AG04450 (cell line): ENCODE data around the gene PDE6G. TPM values are rescaled to one million over a fixed set of nuclear protein-coding genes. Genes with fewer than 3 reads are reported as not detected.

ENCODE experiments used
- CTCF ChIA-PET: fragments of 300-600, 350-600 bp; formaldehyde crosslinking; extraction: SDS; loops from one replicate; lab custom pipeline; 2022; ENCODE audit warnings: antibody characterized with exemption, inconsistent platforms; lab: Charles Lee
- POLR2A ChIA-PET: fragments of 350-600 bp; formaldehyde crosslinking; extraction: SDS; loops from one replicate; lab custom pipeline; 2021; ENCODE audit warnings: antibody characterized with exemption, inconsistent platforms; lab: Yijun Ruan, JAX
- DNase-seq: peaks from one replicate; pipeline ENCODE4 v3.0.0-alpha.2; 2011; ENCODE audit warnings: low read depth, low spot score
- H3K27ac ChIP-seq: one replicate; pipeline ENCODE4 v1.5.1; 2012; ENCODE audit warnings: low read depth, low read length, control low read depth
- H3K27me3 ChIP-seq: one replicate; pipeline ENCODE4 v1.6.0; 2012; ENCODE audit warnings: low read length; ENCODE audit not compliant: control insufficient read depth, insufficient read depth
- H3K4me3 ChIP-seq: 2 replicates; pipeline ENCODE4 v1.5.1; 2011; ENCODE audit warnings: mild to moderate bottlenecking, low read depth, low read length, control low read depth
- H3K9me3 ChIP-seq: 2 replicates; pipeline ENCODE4 v1.5.1; 2012; ENCODE audit warnings: low read length; ENCODE audit not compliant: control insufficient read depth, insufficient read depth
- CTCF ChIP-seq: IDR thresholded peaks from 2 replicates; pipeline ENCODE4 v1.5.1; 2011; ENCODE audit warnings: low read depth, low read length, control low read depth, inconsistent platforms
- polyA plus RNA-seq: library from polyadenylated mRNA; depleted of rRNA; stranded (reverse); fragments of >200 nt; gene quantifications from 2 replicates; pipeline ENCODE4 v1.2.3, GENCODE V29; 2011

Gene PDE6G
- polyA plus RNA-seq, 1 experiment = 0.51 TPM

GRCh38 chr17:81683208-81683583, 26.9 kb upstream of the PDE6G start:
- H3K27me3 ChIP-seq = no peaks in the 10 kb centered on the region
- CTCF ChIA-PET = interaction anchor here (1.2 kb wide), 1 partner anchor 82 kb away, joined by 3 read pairs; no protein-coding TSS in a partner anchor
- H3K9me3 ChIP-seq = no peaks in the 10 kb centered on the region; the same call in 1 of the 2 replicates
- no peak for DNase-seq
- TF ChIP-seq CTCF = no peak
- H3K4me3 ChIP-seq = peak overlapping the region; percentile 92
- peak overlapping the region; percentile 65 for H3K27ac ChIP-seq
- POLR2A ChIA-PET = interaction anchor here (0.6 to 3.4 kb wide), 12 partner anchors 9 to 678 kb away, joined by 3 to 35 read pairs (median 3); partner anchors contain the start of genes CCDC137, MRPL12, NPLOC4 and OXLD1

- ChIA-PET POLR2A (interaction anchor here (0.6 to 3.4 kb wide), 5 partner anchors 17 to 678 kb away, joined by 3 to 35 read pairs (median 7); partner anchors contain the start of genes CCDC137, MRPL12, NPLOC4 and OXLD1), CTCF (interaction anchor here (1.2 kb wide), 1 partner anchor 82 kb away, joined by 3 read pairs; no protein-coding TSS in a partner anchor)
- no peak for TF ChIP-seq CTCF
- H3K4me3 ChIP-seq = peak overlapping the region; percentile 92
- peak overlapping the region; percentile 65 for H3K27ac ChIP-seq
- H3K9me3 ChIP-seq = no peaks in the 10 kb centered on the region; the same call in 1 of the 2 replicates
- H3K27me3 ChIP-seq = no peaks in the 10 kb centered on the region
- no peak for DNase-seq
These were observed 26.3 kb upstream of the PDE6G start for GRCh38 chr17:81682565-81683207.

- ChIA-PET CTCF (no interaction called here), POLR2A (no interaction called here)
- H3K9me3 ChIP-seq = no peaks in the 10 kb centered on the region; the same call in 1 of the 2 replicates
- DNase-seq = no peak
- no peak overlapping the region for H3K4me3 ChIP-seq
- no peak for TF ChIP-seq CTCF
- H3K27ac ChIP-seq = no peak overlapping the region
- no peaks in the 10 kb centered on the region for H3K27me3 ChIP-seq
These were observed 25.3 kb upstream of the PDE6G start for GRCh38 chr17:81681672-81682071.

- ChIA-PET POLR2A (interaction anchor here (0.7 kb wide), 1 partner anchor 38 kb away, joined by 5 read pairs; no protein-coding TSS in a partner anchor), CTCF (no interaction called here)
- Histone ChIP-seq H3K27me3 (no peaks in the 10 kb centered on the region), H3K4me3 (no peak overlapping the region), H3K27ac (peak overlapping the region; percentile 11), H3K9me3 (no peaks in the 10 kb centered on the region; the same call in 1 of the 2 replicates)
- DNase-seq = no peak
- TF ChIP-seq CTCF = no peak
These were observed 23.8 kb upstream of the PDE6G start for GRCh38 chr17:81680150-81680549.

- no peak for DNase-seq
- TF ChIP-seq CTCF = no peak
- ChIA-PET POLR2A (no interaction called here), CTCF (no interaction called here)
- no peaks in the 10 kb centered on the region for H3K27me3 ChIP-seq
- H3K27ac ChIP-seq = no peak overlapping the region
- H3K4me3 ChIP-seq = no peak overlapping the region
- no peaks in the 10 kb centered on the region; the same call in 1 of the 2 replicates for H3K9me3 ChIP-seq
These were observed 20.6 kb upstream of the PDE6G start for GRCh38 chr17:81676906-81677305.
